Adipocyte (in vitro differentiated cells): ENCODE results near the gene ITIH3.

ENCODE experiments used
- DNase-seq: peaks from one replicate; pipeline ENCODE4 v3.0.0-alpha.2; 2015; ENCODE audit warnings: low read depth
- H3K27me3 ChIP-seq: replicated peaks from 2 replicates; pipeline ENCODE4 v1.7.0; 2013; ENCODE audit warnings: mild to moderate bottlenecking, low read length, moderate library complexity; ENCODE audit not compliant: control insufficient read depth, insufficient read depth
- H3K36me3 ChIP-seq: 2 replicates; pipeline ENCODE4 v1.7.0; 2013; ENCODE audit warnings: low read length, mild to moderate bottlenecking, moderate library complexity; ENCODE audit not compliant: control insufficient read depth, insufficient read depth, severe bottlenecking
- H3K4me1 ChIP-seq: 2 replicates; pipeline ENCODE4 v1.7.0; 2013; ENCODE audit warnings: mild to moderate bottlenecking, low read length, moderate library complexity; ENCODE audit not compliant: control insufficient read depth, insufficient read depth
- H3K4me3 ChIP-seq: 2 replicates; pipeline ENCODE4 v1.7.0; 2013; ENCODE audit warnings: mild to moderate bottlenecking, low read length, moderate library complexity
- H3K9ac ChIP-seq: 2 replicates; pipeline ENCODE4 v1.7.0; 2013; ENCODE audit warnings: mild to moderate bottlenecking, low read length, moderate library complexity
- H3K9me3 ChIP-seq: 2 replicates; pipeline ENCODE4 v1.7.0; 2013; ENCODE audit warnings: mild to moderate bottlenecking, low read length, moderate library complexity; ENCODE audit not compliant: control insufficient read depth

The ITIH3 gene

GRCh38 chr3:52842424-52842823, 47.8 kb downstream of the ITIH3 start:
- peaks cover 23% of the 10 kb centered on the region for H3K4me1 ChIP-seq
- H3K9ac ChIP-seq: no peak overlapping the region
- no peaks in the 10 kb centered on the region for H3K9me3 ChIP-seq
- peaks cover 19% of the 10 kb centered on the region for H3K36me3 ChIP-seq
- no peak for DNase-seq
- H3K4me3 ChIP-seq: no peak overlapping the region
- H3K27me3 ChIP-seq: no peaks in the 10 kb centered on the region

- DNase-seq: no peak
- Histone ChIP-seq H3K9ac (no peak overlapping the region), H3K36me3 (peaks cover 26% of the 10 kb centered on the region), H3K4me3 (no peak overlapping the region), H3K4me1 (peaks cover 23% of the 10 kb centered on the region), H3K9me3 (no peaks in the 10 kb centered on the region), H3K27me3 (no peaks in the 10 kb centered on the region)
Measured at GRCh38 chr3:52843108-52843865, 48.7 kb downstream of the ITIH3 start.

GRCh38 chr3:52843881-52844280, 49.3 kb downstream of the ITIH3 start:
- H3K9me3 ChIP-seq: no peaks in the 10 kb centered on the region
- peaks cover 29% of the 10 kb centered on the region for H3K4me1 ChIP-seq
- H3K27me3 ChIP-seq: no peaks in the 10 kb centered on the region
- no peak overlapping the region for H3K9ac ChIP-seq
- H3K4me3 ChIP-seq: no peak overlapping the region
- no peak for DNase-seq
- peaks cover 27% of the 10 kb centered on the region for H3K36me3 ChIP-seq

- Histone ChIP-seq H3K4me3 (no peak overlapping the region), H3K9me3 (no peaks in the 10 kb centered on the region), H3K27me3 (no peaks in the 10 kb centered on the region), H3K4me1 (peaks cover 32% of the 10 kb centered on the region), H3K9ac (peak overlapping the region; percentile 25), H3K36me3 (peaks cover 32% of the 10 kb centered on the region)
- DNase-seq: no peak
Measured at GRCh38 chr3:52844290-52844975, 49.8 kb downstream of the ITIH3 start.

GRCh38 chr3:52845157-52845556, 50.6 kb downstream of the ITIH3 start:
- Histone ChIP-seq H3K27me3 (no peaks in the 10 kb centered on the region), H3K36me3 (peaks cover 37% of the 10 kb centered on the region), H3K4me3 (no peak overlapping the region), H3K9ac (peak overlapping the region; percentile 25), H3K4me1 (peaks cover 32% of the 10 kb centered on the region), H3K9me3 (no peaks in the 10 kb centered on the region)
- peak; percentile 12 for DNase-seq

GRCh38 chr3:52845691-52846431, 51.3 kb downstream of the ITIH3 start:
- no peaks in the 10 kb centered on the region for H3K9me3 ChIP-seq
- no peak for DNase-seq
- no peak overlapping the region for H3K9ac ChIP-seq
- peaks cover 35% of the 10 kb centered on the region for H3K36me3 ChIP-seq
- H3K4me1 ChIP-seq: peaks cover 32% of the 10 kb centered on the region
- no peaks in the 10 kb centered on the region for H3K27me3 ChIP-seq
- H3K4me3 ChIP-seq: no peak overlapping the region

- Histone ChIP-seq H3K36me3 (peaks cover 34% of the 10 kb centered on the region), H3K9ac (no peak overlapping the region), H3K27me3 (no peaks in the 10 kb centered on the region), H3K9me3 (no peaks in the 10 kb centered on the region), H3K4me3 (no peak overlapping the region), H3K4me1 (peaks cover 32% of the 10 kb centered on the region)
- DNase-seq: no peak
Measured at GRCh38 chr3:52846432-52846965, 51.9 kb downstream of the ITIH3 start.

GRCh38 chr3:52847241-52847640, 52.6 kb downstream of the ITIH3 start:
- Histone ChIP-seq H3K4me3 (no peak overlapping the region), H3K9me3 (no peaks in the 10 kb centered on the region), H3K27me3 (no peaks in the 10 kb centered on the region), H3K4me1 (peaks cover 32% of the 10 kb centered on the region), H3K36me3 (peaks cover 40% of the 10 kb centered on the region), H3K9ac (no peak overlapping the region)
- no peak for DNase-seq

- Histone ChIP-seq H3K9ac (no peak overlapping the region), H3K27me3 (no peaks in the 10 kb centered on the region), H3K36me3 (peaks cover 39% of the 10 kb centered on the region), H3K4me3 (no peak overlapping the region), H3K4me1 (peaks cover 32% of the 10 kb centered on the region), H3K9me3 (no peaks in the 10 kb centered on the region)
- DNase-seq: no peak
Measured at GRCh38 chr3:52847726-52848125, 53.1 kb downstream of the ITIH3 start.

- Histone ChIP-seq H3K4me3 (no peak overlapping the region), H3K27me3 (no peaks in the 10 kb centered on the region), H3K9ac (no peak overlapping the region), H3K9me3 (no peaks in the 10 kb centered on the region), H3K4me1 (peaks cover 25% of the 10 kb centered on the region), H3K36me3 (peaks cover 45% of the 10 kb centered on the region)
- DNase-seq: peak; percentile 41
Measured at GRCh38 chr3:52848617-52849016, 54.0 kb downstream of the ITIH3 start.

GRCh38 chr3:52849656-52850055, 55.1 kb downstream of the ITIH3 start:
- H3K9me3 ChIP-seq: no peaks in the 10 kb centered on the region
- DNase-seq: no peak
- H3K4me3 ChIP-seq: no peak overlapping the region
- H3K4me1 ChIP-seq: peaks cover 19% of the 10 kb centered on the region
- H3K27me3 ChIP-seq: no peaks in the 10 kb centered on the region
- H3K9ac ChIP-seq: no peak overlapping the region
- peaks cover 45% of the 10 kb centered on the region for H3K36me3 ChIP-seq
